Left ventricle myocardium inferior (tissue), 1 donor: ENCODE results near the gene LHX5. TPM values are rescaled to one million over a fixed set of nuclear protein-coding genes. Genes with fewer than 3 reads are reported as not detected.

Source experiments
- DNase-seq: peaks from one replicate; pipeline ENCODE4 v3.0.0-alpha.2; 2020
- H3K27ac ChIP-seq: fragments of 200-600 bp; replicated peaks from 2 replicates; pipeline ENCODE4 v1.8.0; 2021
- H3K27me3 ChIP-seq: fragments of 200-600 bp; 2 replicates; pipeline ENCODE4 v1.8.0; 2021; ENCODE audit warnings: low read depth
- H3K36me3 ChIP-seq: fragments of 200-600 bp; 2 replicates; pipeline ENCODE4 v1.8.0; 2021
- H3K4me1 ChIP-seq: fragments of 200-600 bp; 2 replicates; pipeline ENCODE4 v1.8.0; 2021
- H3K4me3 ChIP-seq: fragments of 200-600 bp; 2 replicates; pipeline ENCODE4 v1.8.0; 2021; ENCODE audit warnings: mild to moderate bottlenecking, moderate library complexity
- H3K9me3 ChIP-seq: fragments of 200-600 bp; replicated peaks from 2 replicates; pipeline ENCODE4 v1.8.0; 2021
- CTCF ChIP-seq: fragments of 200-600 bp; IDR thresholded peaks from 2 replicates; pipeline ENCODE4 v1.8.0; 2021; ENCODE audit warnings: antibody characterized with exemption, mild to moderate bottlenecking, borderline replicate concordance
- intact Hi-C: fragments of 100-400 bp; cut with micrococcal nuclease; formaldehyde crosslinking; loops from one replicate; pipeline ENCODE4 v1.11.0; 2022
- total RNA-seq: library from RNA; stranded (reverse); fragmentation: NEBNext Ultra II Directional; extraction: Animal tissue kit (Norgen Biotek cat#: 25700); gene quantifications from one replicate; pipeline ENCODE4 v1.2.1, GENCODE V29; 2021
- donor health status: DM: no; HTN: yes; CAD: no; lungs with severe emphysema.

Gene LHX5
- total RNA-seq, 1 donor from 2014 or later, result not detected

GRCh38 chr12:113462117-113462774 lies 9.4 kb downstream of the LHX5 start:
- H3K27me3 ChIP-seq, result peaks cover 100% of the 10 kb centered on the region
- H3K27ac ChIP-seq, result no peak overlapping the region
- H3K9me3 ChIP-seq, result no peaks in the 10 kb centered on the region
- H3K4me3 ChIP-seq, result peak overlapping the region; percentile 53
- intact Hi-C loops, result loop anchor here (5.0 kb wide), 1 partner anchor 450 kb away; no protein-coding TSS in a partner anchor
- peaks cover 46% of the 10 kb centered on the region for H3K4me1 ChIP-seq
- H3K36me3 ChIP-seq, result no peaks in the 10 kb centered on the region
- DNase-seq, result peak; percentile 82
- peak; percentile 92 for TF ChIP-seq CTCF

GRCh38 chr12:113461666-113462065 lies 10.0 kb downstream of the LHX5 start:
- H3K9me3 ChIP-seq, result no peaks in the 10 kb centered on the region
- no peak overlapping the region for H3K27ac ChIP-seq
- intact Hi-C loops, result loop anchor here (5.0 kb wide), 1 partner anchor 451 kb away; no protein-coding TSS in a partner anchor
- no peak overlapping the region for H3K4me3 ChIP-seq
- TF ChIP-seq CTCF, result no peak
- peaks cover 40% of the 10 kb centered on the region for H3K4me1 ChIP-seq
- H3K36me3 ChIP-seq, result no peaks in the 10 kb centered on the region
- no peak for DNase-seq
- H3K27me3 ChIP-seq, result peaks cover 100% of the 10 kb centered on the region

- Histone ChIP-seq H3K36me3 (no peaks in the 10 kb centered on the region), H3K4me3 (no peak overlapping the region), H3K27ac (no peak overlapping the region), H3K27me3 (peaks cover 98% of the 10 kb centered on the region), H3K9me3 (no peaks in the 10 kb centered on the region), H3K4me1 (peaks cover 30% of the 10 kb centered on the region)
- no peak for TF ChIP-seq CTCF
- intact Hi-C loops, result loop anchor here (5.0 kb wide), 1 partner anchor 452 kb away; no protein-coding TSS in a partner anchor
- no peak for DNase-seq
Measured at GRCh38 chr12:113459981-113460380, 11.7 kb downstream of the LHX5 start.

- H3K27me3 ChIP-seq, result peaks cover 98% of the 10 kb centered on the region
- H3K36me3 ChIP-seq, result no peaks in the 10 kb centered on the region
- no peaks in the 10 kb centered on the region for H3K9me3 ChIP-seq
- intact Hi-C loops, result no loop called here
- no peak overlapping the region for H3K27ac ChIP-seq
- peaks cover 7% of the 10 kb centered on the region for H3K4me1 ChIP-seq
- TF ChIP-seq CTCF, result no peak
- DNase-seq, result no peak
- no peak overlapping the region for H3K4me3 ChIP-seq
Measured at GRCh38 chr12:113457710-113458109, 14.0 kb downstream of the LHX5 start.

- intact Hi-C loops, result no loop called here
- DNase-seq, result no peak
- Histone ChIP-seq H3K36me3 (no peaks in the 10 kb centered on the region), H3K4me3 (no peak overlapping the region), H3K9me3 (no peaks in the 10 kb centered on the region), H3K27me3 (peaks cover 98% of the 10 kb centered on the region), H3K4me1 (peaks cover 2% of the 10 kb centered on the region), H3K27ac (no peak overlapping the region)
- no peak for TF ChIP-seq CTCF
Measured at GRCh38 chr12:113457185-113457584, 14.5 kb downstream of the LHX5 start.
